GM18517 (cell line): Measurements from ENCODE around the gene G2E3.
"Not testable (repeated sequence)": the region's sequence is repeated elsewhere in the genome, so short reads cannot be mapped to it uniquely, and the experiment has no call there.

Experiments used
- ATAC-seq: cut with Tn5 transposase; IDR thresholded peaks from one replicate; pipeline ENCODE4 v1.9.1; 2021; ENCODE audit warnings: mild to moderate bottlenecking, moderate library complexity; ENCODE audit not compliant: unreplicated experiment

G2E3 gene

GRCh38 chr14:30600922-30601918 is 42.3 kb downstream of the G2E3 start:
- no peak for ATAC-seq

- no peak for ATAC-seq
These were observed 44.4 kb downstream of the G2E3 start for GRCh38 chr14:30603402-30603801.

GRCh38 chr14:30604696-30605095 is 45.7 kb downstream of the G2E3 start:
- ATAC-seq = not testable (repeated sequence)

- ATAC-seq = no peak
These were observed 48.3 kb downstream of the G2E3 start for GRCh38 chr14:30607156-30607780.

GRCh38 chr14:30608533-30609006 is 49.6 kb downstream of the G2E3 start:
- ATAC-seq = no peak

GRCh38 chr14:30610787-30611343 is 51.9 kb downstream of the G2E3 start:
- no peak for ATAC-seq

- no peak for ATAC-seq
These were observed 55.2 kb downstream of the G2E3 start for GRCh38 chr14:30614155-30614554.

- peak; percentile 51 for ATAC-seq
These were observed 61.2 kb downstream of the G2E3 start for GRCh38 chr14:30620178-30620577.

- ATAC-seq = no peak
These were observed 62.5 kb downstream of the G2E3 start for GRCh38 chr14:30621354-30621939.

GRCh38 chr14:30621940-30622830 is 63.2 kb downstream of the G2E3 start, which contains the start of gene SCFD1:
TSS of gene SCFD1 (plus strand) at chr14:30622319. CDS start at chr14:30622339, 20 bp downstream.
- ATAC-seq = peak; percentile 81

GRCh38 chr14:30623412-30624131 is 64.6 kb downstream of the G2E3 start:
- ATAC-seq = no peak

- ATAC-seq = no peak
These were observed 65.1 kb downstream of the G2E3 start for GRCh38 chr14:30624132-30624423.

GRCh38 chr14:30625533-30625932 is 66.6 kb downstream of the G2E3 start:
- no peak for ATAC-seq

- not testable (repeated sequence) for ATAC-seq
These were observed 70.5 kb downstream of the G2E3 start for GRCh38 chr14:30629432-30629831.

- no peak for ATAC-seq
These were observed 71.3 kb downstream of the G2E3 start for GRCh38 chr14:30630248-30630647.

GRCh38 chr14:30632730-30633129 is 73.8 kb downstream of the G2E3 start:
- no peak for ATAC-seq

- ATAC-seq = no peak
These were observed 80.0 kb downstream of the G2E3 start for GRCh38 chr14:30638926-30639325.

GRCh38 chr14:30641207-30641606 is 82.2 kb downstream of the G2E3 start:
- no peak for ATAC-seq

GRCh38 chr14:30644462-30644861 is 85.5 kb downstream of the G2E3 start:
- ATAC-seq = not testable (repeated sequence)

- no peak for ATAC-seq
These were observed 86.6 kb downstream of the G2E3 start for GRCh38 chr14:30645600-30645999.
